Measurements from ENCODE around the gene TAF4B.
"Not testable (repeated sequence)": the region's sequence is repeated elsewhere in the genome, so short reads cannot be mapped to it uniquely, and the experiment has no call there.

DNA sequence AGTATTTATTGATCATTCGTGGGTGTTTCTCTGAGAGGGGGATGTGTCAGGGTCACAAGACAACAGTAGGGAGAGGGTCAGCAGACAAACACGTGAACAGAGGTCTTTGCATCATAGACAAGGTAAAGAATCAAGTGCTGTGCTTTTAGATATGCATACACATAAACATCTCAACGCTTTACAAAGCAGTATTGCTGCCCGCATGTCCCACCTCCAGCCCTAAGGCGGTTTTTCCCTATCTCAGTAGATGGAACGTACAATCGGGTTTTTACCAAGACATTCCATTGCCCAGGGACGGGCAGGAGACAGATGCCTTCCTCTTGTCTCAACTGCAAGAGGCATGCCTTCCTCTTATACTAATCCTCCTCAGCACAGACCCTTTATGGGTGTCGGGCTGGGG, 24.2 kb upstream of the TAF4B start:
- TF ChIP-seq CREM, ZNF121, ATF1, NR2C2 (CRISPR knock-in tag; IDR thresholded peaks at IDR 0.05): not testable (repeated sequence)
- TF ChIP-seq, protein P1, sequence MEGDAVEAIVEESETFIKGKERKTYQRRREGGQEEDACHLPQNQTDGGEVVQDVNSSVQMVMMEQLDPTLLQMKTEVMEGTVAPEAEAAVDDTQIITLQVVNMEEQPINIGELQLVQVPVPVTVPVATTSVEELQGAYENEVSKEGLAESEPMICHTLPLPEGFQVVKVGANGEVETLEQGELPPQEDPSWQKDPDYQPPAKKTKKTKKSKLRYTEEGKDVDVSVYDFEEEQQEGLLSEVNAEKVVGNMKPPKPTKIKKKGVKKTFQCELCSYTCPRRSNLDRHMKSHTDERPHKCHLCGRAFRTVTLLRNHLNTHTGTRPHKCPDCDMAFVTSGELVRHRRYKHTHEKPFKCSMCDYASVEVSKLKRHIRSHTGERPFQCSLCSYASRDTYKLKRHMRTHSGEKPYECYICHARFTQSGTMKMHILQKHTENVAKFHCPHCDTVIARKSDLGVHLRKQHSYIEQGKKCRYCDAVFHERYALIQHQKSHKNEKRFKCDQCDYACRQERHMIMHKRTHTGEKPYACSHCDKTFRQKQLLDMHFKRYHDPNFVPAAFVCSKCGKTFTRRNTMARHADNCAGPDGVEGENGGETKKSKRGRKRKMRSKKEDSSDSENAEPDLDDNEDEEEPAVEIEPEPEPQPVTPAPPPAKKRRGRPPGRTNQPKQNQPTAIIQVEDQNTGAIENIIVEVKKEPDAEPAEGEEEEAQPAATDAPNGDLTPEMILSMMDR (IDR thresholded peaks at IDR 0.05), result not testable (repeated sequence)
- TF ChIP-seq, protein P2, sequence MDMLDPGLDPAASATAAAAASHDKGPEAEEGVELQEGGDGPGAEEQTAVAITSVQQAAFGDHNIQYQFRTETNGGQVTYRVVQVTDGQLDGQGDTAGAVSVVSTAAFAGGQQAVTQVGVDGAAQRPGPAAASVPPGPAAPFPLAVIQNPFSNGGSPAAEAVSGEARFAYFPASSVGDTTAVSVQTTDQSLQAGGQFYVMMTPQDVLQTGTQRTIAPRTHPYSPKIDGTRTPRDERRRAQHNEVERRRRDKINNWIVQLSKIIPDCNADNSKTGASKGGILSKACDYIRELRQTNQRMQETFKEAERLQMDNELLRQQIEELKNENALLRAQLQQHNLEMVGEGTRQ (CRISPR knock-in tag; IDR thresholded peaks at IDR 0.05), result not testable (repeated sequence)
- TF ChIP-seq, protein P3, sequence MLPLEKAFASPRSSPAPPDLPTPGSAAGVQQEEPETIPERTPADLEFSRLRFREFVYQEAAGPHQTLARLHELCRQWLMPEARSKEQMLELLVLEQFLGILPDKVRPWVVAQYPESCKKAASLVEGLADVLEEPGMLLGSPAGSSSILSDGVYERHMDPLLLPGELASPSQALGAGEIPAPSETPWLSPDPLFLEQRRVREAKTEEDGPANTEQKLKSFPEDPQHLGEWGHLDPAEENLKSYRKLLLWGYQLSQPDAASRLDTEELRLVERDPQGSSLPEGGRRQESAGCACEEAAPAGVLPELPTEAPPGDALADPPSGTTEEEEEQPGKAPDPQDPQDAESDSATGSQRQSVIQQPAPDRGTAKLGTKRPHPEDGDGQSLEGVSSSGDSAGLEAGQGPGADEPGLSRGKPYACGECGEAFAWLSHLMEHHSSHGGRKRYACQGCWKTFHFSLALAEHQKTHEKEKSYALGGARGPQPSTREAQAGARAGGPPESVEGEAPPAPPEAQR (CRISPR knock-in tag; IDR thresholded peaks at IDR 0.05), result not testable (repeated sequence)

Measured in WTC11 (cell line).